AG09319 (cell line): ENCODE results near the gene VSTM4.

Experiments
- DNase-seq: peaks from one replicate; pipeline ENCODE4 v3.0.0-alpha.2; 2010; ENCODE audit warnings: low read depth; ENCODE audit errors: extremely low read depth
- TF ChIP-seq, protein P1 (sequence below): IDR thresholded peaks from 2 replicates; pipeline ENCODE4 v1.5.1; 2011; ENCODE audit warnings: low read depth, mild to moderate bottlenecking, inconsistent platforms, low read length, moderate library complexity

Gene VSTM4

DNA sequence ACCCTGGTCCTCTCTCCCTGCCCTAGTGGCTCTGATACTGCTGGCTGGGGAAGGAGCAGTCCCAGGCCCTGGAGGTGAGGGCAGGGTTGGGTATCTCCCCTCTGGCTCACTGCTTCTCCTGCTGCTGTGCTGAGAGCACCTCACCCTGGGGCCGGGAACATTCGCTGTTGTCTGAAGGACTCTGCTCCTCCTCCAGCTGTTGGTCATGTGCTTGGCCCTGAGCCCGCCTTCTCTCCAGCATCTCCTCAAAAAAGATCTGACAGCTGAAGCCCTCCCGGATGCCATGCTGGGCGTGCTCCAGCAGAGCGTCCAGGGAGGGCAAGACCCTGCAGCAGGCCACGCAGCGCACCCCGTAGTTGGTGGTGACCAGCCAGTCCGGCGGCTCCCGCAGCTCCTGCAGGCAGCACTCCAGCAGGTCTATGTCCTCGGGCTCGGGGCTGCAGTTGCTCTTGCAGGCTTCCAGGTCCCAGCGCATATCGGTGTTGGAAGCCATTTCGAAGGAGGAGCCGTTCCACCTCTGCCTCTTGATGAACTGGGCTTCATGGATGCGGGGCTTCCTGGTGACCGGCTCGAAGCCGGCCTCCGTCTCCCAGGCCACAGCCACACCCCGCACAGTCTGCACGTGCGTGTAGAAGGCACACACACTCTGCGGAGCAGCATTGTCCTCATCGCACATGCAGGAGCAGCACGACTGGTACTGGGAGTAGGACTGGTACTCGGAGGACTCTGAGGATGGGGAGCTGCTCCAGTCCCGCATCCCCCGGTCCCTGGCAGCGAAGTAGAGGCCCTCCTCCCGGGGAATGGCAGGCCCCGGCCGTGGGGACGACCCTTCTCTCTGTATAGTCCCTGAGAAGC lies 16.4 kb upstream of the VSTM4 start:
- TF ChIP-seq, protein P1, sequence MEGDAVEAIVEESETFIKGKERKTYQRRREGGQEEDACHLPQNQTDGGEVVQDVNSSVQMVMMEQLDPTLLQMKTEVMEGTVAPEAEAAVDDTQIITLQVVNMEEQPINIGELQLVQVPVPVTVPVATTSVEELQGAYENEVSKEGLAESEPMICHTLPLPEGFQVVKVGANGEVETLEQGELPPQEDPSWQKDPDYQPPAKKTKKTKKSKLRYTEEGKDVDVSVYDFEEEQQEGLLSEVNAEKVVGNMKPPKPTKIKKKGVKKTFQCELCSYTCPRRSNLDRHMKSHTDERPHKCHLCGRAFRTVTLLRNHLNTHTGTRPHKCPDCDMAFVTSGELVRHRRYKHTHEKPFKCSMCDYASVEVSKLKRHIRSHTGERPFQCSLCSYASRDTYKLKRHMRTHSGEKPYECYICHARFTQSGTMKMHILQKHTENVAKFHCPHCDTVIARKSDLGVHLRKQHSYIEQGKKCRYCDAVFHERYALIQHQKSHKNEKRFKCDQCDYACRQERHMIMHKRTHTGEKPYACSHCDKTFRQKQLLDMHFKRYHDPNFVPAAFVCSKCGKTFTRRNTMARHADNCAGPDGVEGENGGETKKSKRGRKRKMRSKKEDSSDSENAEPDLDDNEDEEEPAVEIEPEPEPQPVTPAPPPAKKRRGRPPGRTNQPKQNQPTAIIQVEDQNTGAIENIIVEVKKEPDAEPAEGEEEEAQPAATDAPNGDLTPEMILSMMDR, result no peak
- no peak for DNase-seq

DNA sequence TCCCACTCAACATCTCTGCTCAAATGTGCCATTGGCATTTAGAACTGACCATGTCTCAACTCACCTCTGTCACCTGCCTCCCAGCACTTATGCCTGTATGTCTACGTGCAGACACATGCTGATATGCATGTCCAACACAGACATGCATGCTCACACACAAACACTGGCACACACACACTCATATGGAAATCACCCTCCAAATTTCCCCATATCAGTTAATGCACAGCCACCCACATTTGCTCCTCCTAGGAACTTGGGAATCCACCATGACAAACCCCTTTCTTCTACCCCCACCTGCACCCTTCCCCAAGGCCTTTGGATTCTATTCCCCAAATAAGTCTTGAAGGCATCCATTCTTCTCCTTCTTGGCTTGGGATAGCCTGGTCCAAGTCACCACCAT lies 14.1 kb upstream of the VSTM4 start:
- TF ChIP-seq, protein P1, result no peak
- no peak for DNase-seq

DNA sequence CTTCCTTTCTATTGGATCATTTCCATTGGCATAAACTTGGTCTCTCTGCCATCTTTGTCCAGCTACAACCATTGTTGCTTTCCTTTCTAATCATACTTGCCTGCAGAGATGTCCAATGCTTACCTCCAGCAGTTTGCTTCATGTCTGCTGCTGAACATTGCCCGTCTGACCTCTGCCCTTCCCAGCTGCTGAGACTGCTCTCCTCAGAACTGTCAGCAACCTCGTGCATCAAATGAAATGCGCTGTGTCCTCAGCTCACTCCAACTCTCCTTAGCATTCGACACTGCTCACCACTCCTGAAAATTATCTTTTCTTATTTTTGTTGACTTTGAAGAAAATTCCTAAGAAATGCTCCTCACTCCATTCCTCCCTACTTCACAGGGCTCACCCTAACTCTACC lies 13.5 kb upstream of the VSTM4 start:
- TF ChIP-seq, protein P1, result no peak
- no peak for DNase-seq

DNA sequence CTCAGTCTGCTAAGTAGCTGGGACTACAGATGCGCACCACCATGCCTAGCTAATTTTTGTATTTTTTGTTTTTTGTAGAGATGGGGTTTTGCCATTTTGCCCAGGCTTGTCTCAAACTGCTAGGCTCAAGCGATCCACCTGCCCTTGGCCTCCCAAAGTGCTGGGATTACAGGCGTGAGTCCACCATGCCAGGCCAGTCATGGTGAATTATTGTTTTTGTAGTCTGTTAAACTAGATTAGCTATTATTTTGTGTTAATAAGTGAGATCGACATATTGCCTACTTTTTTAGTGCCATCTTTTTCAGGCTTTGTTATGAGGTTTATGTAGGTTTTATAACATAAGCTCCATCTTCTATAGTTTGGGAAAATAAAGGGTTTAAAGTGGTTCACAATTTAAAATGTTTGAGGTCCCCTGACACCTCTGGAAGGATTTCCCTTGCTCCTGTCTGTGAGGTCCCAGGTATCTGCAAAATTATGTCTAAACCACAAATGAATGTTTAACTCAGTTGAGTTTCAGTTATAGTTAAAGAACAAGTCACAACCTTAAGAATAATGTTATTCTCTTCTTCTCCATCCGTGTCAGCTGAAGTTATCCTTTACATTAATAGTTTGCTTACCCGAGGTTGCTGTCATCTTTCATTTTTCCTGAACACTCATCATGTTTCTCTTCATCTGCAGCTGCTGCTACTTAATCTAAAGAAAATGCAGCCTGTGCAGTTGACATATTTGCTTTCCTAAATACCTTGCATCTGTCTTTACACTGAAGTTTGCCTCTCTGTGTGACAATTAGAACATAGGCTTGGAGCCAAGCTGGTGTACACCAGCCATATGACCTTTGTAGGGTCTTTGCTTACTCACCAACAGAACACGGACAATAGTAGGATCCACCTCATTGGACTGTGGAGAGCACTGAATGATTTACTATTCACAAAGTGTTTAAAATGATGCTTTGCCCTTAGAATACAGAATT lies 8.9 kb upstream of the VSTM4 start:
- no peak for DNase-seq
- TF ChIP-seq, protein P1, result no peak

DNA sequence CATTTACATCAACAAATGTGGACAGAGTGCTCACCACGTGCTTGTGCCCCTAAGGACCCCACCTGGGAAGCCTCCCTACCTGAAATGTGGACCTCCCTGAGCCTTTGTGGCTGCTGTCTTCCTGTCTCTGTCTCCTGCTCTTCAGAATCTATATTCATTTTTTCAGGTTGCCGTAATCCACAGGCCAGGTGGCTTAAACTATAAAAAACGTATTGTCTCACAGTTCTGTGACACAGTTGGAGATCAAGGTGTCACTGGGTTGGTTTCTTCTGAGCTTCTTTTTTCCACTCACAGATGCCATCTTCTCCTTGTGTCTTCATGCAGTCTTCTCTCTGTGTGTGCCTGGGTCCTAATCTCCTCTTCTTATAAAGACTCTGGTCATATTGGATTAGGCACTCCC lies 5.6 kb upstream of the VSTM4 start:
- TF ChIP-seq, protein P1, result no peak
- no peak for DNase-seq

DNA sequence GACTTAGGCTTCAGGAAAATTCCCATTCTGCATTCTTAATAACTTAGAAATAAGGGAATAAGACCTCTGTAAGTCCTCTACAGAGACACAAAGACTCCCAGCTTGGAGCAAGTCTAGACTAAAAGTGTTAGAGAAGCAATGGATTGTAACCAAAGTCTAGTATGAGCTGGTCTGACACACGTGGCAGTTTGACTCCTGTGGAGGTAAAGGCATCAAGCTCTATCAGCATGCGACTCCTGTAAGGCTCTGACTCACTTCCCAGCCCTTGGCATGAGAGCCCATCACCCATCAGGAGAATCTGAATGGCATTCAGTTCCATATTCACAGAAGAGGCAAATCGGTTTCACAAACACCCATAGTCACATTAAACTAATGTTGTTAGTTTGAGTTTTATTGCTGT lies 4.4 kb upstream of the VSTM4 start:
- TF ChIP-seq, protein P1, result no peak
- no peak for DNase-seq
